ENCODE measurements around the gene ATXN7. TPM values are rescaled to one million over a fixed set of nuclear protein-coding genes. Genes with fewer than 3 reads are reported as not detected.
A peak's percentile ranks its signal among the peaks of the same experiment; 100 is the strongest.

ATXN7 gene
- total and polyA plus RNA-seq, 2 of the 13 experiments (the other 11 are each of a cell fraction or from before 2014, with no cell fraction given) = 13.8 to 20.0 TPM

GRCh38 chr3:63912768-63913588, 49.3 kb downstream of the ATXN7 start (continued):
- no peak for TF ChIP-seq HOMEZ (CRISPR knock-in tag; IDR thresholded peaks at IDR 0.05; ENCODE audit: low read depth)
- peak; percentile 44 for TF ChIP-seq SALL1 (CRISPR knock-in tag; IDR thresholded peaks at IDR 0.05)
- no peak for TF ChIP-seq ZNF264 (CRISPR knock-in tag; IDR thresholded peaks at IDR 0.05)
- TF ChIP-seq ZNF691 (CRISPR knock-in tag; IDR thresholded peaks at IDR 0.05; ENCODE audit: borderline replicate concordance, low read depth) = no peak
- no peak for TF ChIP-seq HHEX (CRISPR knock-in tag; IDR thresholded peaks at IDR 0.05)
- no peak for TF ChIP-seq ZBTB20 (CRISPR knock-in tag; IDR thresholded peaks at IDR 0.05; ENCODE audit: borderline replicate concordance, low read depth)
- 0 out of 2 replicates have a peak, but pooled peaks have one; percentile 15 for TF ChIP-seq SIN3A (IDR thresholded peaks at IDR 0.05; ENCODE audit: borderline replicate concordance, low read depth, low read length)
- no peak for TF ChIP-seq KDM3A (CRISPR knock-in tag; IDR thresholded peaks at IDR 0.05; ENCODE audit: low read depth)
- TF ChIP-seq ZMYM2 (CRISPR knock-in tag; IDR thresholded peaks at IDR 0.05) = no peak
- TF ChIP-seq JUNB (CRISPR knock-in tag; IDR thresholded peaks at IDR 0.05; ENCODE audit: borderline replicate concordance) = no peak
- 0 out of 2 replicates have a peak, but pooled peaks have one; percentile 27 for TF ChIP-seq KDM5B (CRISPR knock-in tag; IDR thresholded peaks at IDR 0.05; ENCODE audit: borderline replicate concordance)
- no peak for TF ChIP-seq HDAC6 (IDR thresholded peaks at IDR 0.05; ENCODE audit: low read depth, low read length)
- peak; percentile 8; the same call in 1 of the 2 replicates for TF ChIP-seq ZNF687 (CRISPR knock-in tag; IDR thresholded peaks at IDR 0.05)
- TF ChIP-seq RERE (CRISPR knock-in tag; IDR thresholded peaks at IDR 0.05; ENCODE audit: low read depth) = no peak
- TF ChIP-seq THRA (CRISPR knock-in tag; IDR thresholded peaks at IDR 0.05; ENCODE audit: borderline replicate concordance) = no peak

Measured in HepG2 (cell line).